Gastroesophageal sphincter (tissue), 4 donors: ENCODE results near the gene VPS13D. TPM values are rescaled to one million over a fixed set of nuclear protein-coding genes. Genes with fewer than 3 reads are reported as not detected.

Source experiments
- ATAC-seq: fragments of 150-250 bp; one replicate; pipeline ENCODE4 v1.9.1; 2016; ENCODE audit warnings: mild to moderate bottlenecking, moderate library complexity
- H3K27ac ChIP-seq, 4 donors: fragments of 200-600 bp; sonication (generic) in 3 of 4; 1 replicate in 3 of 4; 2 replicates in 1 of 4; pipeline ENCODE4 v1.5.1; 2016 to 2019
- H3K27me3 ChIP-seq: fragments of 200-600 bp; sonication (generic); one replicate; pipeline ENCODE4 v1.5.1; 2019
- H3K36me3 ChIP-seq, 2 donors: fragments of 200-600 bp; sonication (generic); one replicate each; pipeline ENCODE4 v1.5.1; 2019; ENCODE audit warnings: control low read depth in 1 of 2
- H3K4me1 ChIP-seq, 3 donors: fragments of 200-600 bp; sonication (generic); 1 replicate in 2 of 3; 2 replicates in 1 of 3; pipeline ENCODE4 v1.5.1; 2016 to 2019; ENCODE audit warnings: control low read depth in 2 of 3
- H3K4me3 ChIP-seq, 2 donors: fragments of 200-600 bp; sonication (generic); one replicate each; pipeline ENCODE4 v1.5.1; 2019; ENCODE audit warnings: mild to moderate bottlenecking in 1 of 2, moderate library complexity in 1 of 2
- H3K9me3 ChIP-seq, 3 donors: fragments of 200-600 bp; sonication (generic); one replicate each; pipeline ENCODE4 v1.5.1; 2017 to 2019; ENCODE audit warnings: control low read depth in 2 of 3
- EP300 ChIP-seq: sonication (generic); formaldehyde crosslinking; IDR thresholded peaks from one replicate; pipeline ENCODE4 v1.6.1; 2017; ENCODE audit warnings: antibody characterized with exemption, mild to moderate bottlenecking
- POLR2A ChIP-seq, 2 donors: fragments of 450-650 bp; IDR thresholded peaks; one replicate each; pipeline ENCODE4 v1.6.1; 2017; ENCODE audit warnings: antibody characterized with exemption in 2 of 2, mild to moderate bottlenecking in 2 of 2, moderate library complexity in 1 of 2
- POLR2AphosphoS5 ChIP-seq: sonication (generic); formaldehyde crosslinking; IDR thresholded peaks from one replicate; pipeline ENCODE4 v1.6.1; 2017; ENCODE audit warnings: antibody characterized with exemption
- WGBS, 2 donors: methylation state at CpG; one replicate each; pipeline ENCODE4 v1.1.5; 2018; ENCODE audit warnings: low coverage in 1 of 2; 5-methylcytosine and 5-hydroxymethylcytosine counted together
- total RNA-seq, 4 donors: library from RNA; depleted of rRNA; stranded (reverse); fragments of >200 nt; gene quantifications; one replicate each; pipeline ENCODE4 v1.1.0, GENCODE V29; 2016
- TF ChIP-seq, protein P1 (sequence below), 4 experiments: fragments of 200-600 bp in 2 of 4; fragments of 450-650 bp in 2 of 4; sonication (generic) in 1 of 4; IDR thresholded peaks; one replicate each; pipeline ENCODE4 v1.5.1; 2017 to 2019; ENCODE audit warnings: antibody characterized with exemption in 4 of 4, mild to moderate bottlenecking in 2 of 4, moderate library complexity in 2 of 4

VPS13D gene
- total RNA-seq, 4 donors from 2014 or later = 62.3 to 95.5 (median 81.5) TPM

DNA sequence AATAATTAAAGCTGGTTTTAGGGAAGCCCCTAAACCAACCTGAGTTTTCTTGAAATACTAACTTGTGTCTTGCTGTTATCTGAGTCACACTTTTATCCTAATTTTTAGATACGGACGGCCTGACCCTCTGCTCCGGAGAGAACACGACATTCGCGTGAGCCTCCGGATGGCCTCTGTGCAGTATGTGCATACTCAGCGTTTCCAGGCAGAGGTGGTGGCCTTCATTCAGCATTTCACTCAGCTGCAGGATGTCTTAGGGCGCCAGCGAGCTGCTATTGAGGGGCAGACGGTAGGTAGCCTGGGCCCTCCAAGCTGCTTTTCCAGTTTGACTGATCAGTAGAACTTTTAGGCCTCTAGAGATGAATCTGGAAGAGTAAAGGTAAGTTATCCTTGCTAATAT lies 63.6 kb downstream of the VPS13D start:
- no peaks in the 10 kb centered on the region for H3K4me1 ChIP-seq
- H3K27me3 ChIP-seq = no peaks in the 10 kb centered on the region
- H3K27ac ChIP-seq = no peak overlapping the region
- no peak for ATAC-seq
- 40 to 84% methylated on average over 1 to 6 of the region's 11 CpGs for WGBS, 2 donors
- H3K4me3 ChIP-seq = no peak overlapping the region
- peaks cover 0 to 93% of the 10 kb centered on the region in 2 donors for H3K36me3 ChIP-seq
- TF ChIP-seq POLR2AphosphoS5 (no peak), EP300 (no peak), POLR2A (IDR thresholded peaks at IDR 0.05) (no peak)
- TF ChIP-seq, protein P1, sequence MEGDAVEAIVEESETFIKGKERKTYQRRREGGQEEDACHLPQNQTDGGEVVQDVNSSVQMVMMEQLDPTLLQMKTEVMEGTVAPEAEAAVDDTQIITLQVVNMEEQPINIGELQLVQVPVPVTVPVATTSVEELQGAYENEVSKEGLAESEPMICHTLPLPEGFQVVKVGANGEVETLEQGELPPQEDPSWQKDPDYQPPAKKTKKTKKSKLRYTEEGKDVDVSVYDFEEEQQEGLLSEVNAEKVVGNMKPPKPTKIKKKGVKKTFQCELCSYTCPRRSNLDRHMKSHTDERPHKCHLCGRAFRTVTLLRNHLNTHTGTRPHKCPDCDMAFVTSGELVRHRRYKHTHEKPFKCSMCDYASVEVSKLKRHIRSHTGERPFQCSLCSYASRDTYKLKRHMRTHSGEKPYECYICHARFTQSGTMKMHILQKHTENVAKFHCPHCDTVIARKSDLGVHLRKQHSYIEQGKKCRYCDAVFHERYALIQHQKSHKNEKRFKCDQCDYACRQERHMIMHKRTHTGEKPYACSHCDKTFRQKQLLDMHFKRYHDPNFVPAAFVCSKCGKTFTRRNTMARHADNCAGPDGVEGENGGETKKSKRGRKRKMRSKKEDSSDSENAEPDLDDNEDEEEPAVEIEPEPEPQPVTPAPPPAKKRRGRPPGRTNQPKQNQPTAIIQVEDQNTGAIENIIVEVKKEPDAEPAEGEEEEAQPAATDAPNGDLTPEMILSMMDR (IDR thresholded peaks at IDR 0.05) = no peak
- H3K9me3 ChIP-seq = no peaks in the 10 kb centered on the region

DNA sequence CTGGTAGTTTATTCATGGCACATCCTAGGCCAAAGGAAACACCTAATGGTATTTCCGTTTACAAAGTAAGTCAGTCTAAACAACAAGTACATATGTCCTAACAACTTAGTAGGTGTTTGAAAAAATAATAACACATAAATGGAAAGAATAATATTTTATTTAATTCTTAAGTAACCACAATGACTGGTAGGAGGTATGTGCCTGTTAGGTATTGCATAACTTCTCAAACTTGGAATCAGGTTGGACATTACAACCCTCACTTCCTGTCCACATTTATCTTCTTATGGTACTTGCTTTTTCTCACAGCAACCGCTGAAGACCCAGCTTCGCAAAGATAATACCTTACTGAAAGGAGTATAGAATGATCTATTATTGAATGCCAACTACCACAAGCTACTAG lies 64.2 kb downstream of the VPS13D start:
- no peaks in the 10 kb centered on the region for H3K4me1 ChIP-seq
- peaks cover 0 to 91% of the 10 kb centered on the region in 2 donors for H3K36me3 ChIP-seq
- no peaks in the 10 kb centered on the region for H3K27me3 ChIP-seq
- H3K4me3 ChIP-seq = no peak overlapping the region
- H3K27ac ChIP-seq = no peak overlapping the region
- no peaks in the 10 kb centered on the region for H3K9me3 ChIP-seq
- WGBS, 2 donors = 81 to 82% methylated on average over 2 to 3 of the region's 3 CpGs
- ATAC-seq = no peak
- TF ChIP-seq POLR2AphosphoS5 (no peak), EP300 (no peak), POLR2A (IDR thresholded peaks at IDR 0.05) (no peak)
- TF ChIP-seq, protein P1 (IDR thresholded peaks at IDR 0.05) = no peak

DNA sequence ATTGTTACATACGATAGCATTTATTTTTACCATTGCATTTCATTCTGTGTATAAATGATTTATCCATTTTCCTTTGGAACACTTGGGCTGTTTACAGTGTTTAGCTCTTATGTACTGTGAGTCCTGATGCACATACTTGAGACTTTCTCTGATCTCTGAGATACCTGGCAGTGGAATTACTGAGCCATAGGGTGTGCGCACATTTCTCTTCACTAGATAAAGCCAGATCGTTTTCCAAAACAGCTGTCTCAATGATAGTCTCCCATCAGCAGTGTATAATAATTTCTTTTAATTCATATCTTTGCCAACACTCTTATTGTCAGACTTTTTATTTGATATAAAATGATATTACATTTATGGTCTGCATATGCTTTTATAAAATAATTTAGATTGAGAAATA lies 66.2 kb downstream of the VPS13D start:
- WGBS, 2 donors = 75 to 83% methylated on average over 3 of the region's 3 CpGs
- peaks cover 0 to 85% of the 10 kb centered on the region in 2 donors for H3K36me3 ChIP-seq
- peaks cover 0 to 8% (median 0%) of the 10 kb centered on the region in 3 donors for H3K4me1 ChIP-seq
- no peak overlapping the region for H3K4me3 ChIP-seq
- H3K27me3 ChIP-seq = no peaks in the 10 kb centered on the region
- TF ChIP-seq, protein P1 (IDR thresholded peaks at IDR 0.05) = no peak
- TF ChIP-seq EP300 = no peak
- no peak for TF ChIP-seq POLR2A (IDR thresholded peaks at IDR 0.05)
- TF ChIP-seq POLR2AphosphoS5 = no peak
- no peak overlapping the region for H3K27ac ChIP-seq
- no peak for ATAC-seq
- H3K9me3 ChIP-seq = no peaks in the 10 kb centered on the region

DNA sequence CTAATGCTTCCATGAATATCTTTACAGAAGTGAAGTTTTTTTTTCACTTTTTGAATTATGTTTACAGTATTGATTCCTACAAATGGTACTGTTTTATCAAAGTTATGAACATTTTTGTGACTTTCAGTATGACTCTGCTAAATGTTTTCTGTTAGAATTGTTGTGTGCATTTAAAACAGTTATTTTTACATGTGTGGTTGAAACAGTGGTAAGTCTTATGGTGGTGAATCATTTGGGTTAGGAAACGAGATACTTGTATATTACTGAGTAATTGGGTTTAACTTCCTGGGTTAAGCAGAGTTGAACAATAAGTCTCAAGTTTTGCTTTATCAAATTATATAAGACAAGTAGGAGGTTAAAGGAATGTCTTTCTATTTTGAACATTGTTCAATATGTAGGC lies 66.8 kb downstream of the VPS13D start:
- Histone ChIP-seq H3K36me3 (peaks cover 0 to 85% of the 10 kb centered on the region in 2 donors), H3K4me3 (no peak overlapping the region), H3K4me1 (peaks cover 0 to 13% (median 0%) of the 10 kb centered on the region in 3 donors), H3K27me3 (no peaks in the 10 kb centered on the region), H3K27ac (no peak overlapping the region), H3K9me3 (no peaks in the 10 kb centered on the region)
- 57 to 65% methylated on average over 1 of the region's 1 CpG for WGBS, 2 donors
- no peak for TF ChIP-seq POLR2A (IDR thresholded peaks at IDR 0.05)
- no peak for ATAC-seq

DNA sequence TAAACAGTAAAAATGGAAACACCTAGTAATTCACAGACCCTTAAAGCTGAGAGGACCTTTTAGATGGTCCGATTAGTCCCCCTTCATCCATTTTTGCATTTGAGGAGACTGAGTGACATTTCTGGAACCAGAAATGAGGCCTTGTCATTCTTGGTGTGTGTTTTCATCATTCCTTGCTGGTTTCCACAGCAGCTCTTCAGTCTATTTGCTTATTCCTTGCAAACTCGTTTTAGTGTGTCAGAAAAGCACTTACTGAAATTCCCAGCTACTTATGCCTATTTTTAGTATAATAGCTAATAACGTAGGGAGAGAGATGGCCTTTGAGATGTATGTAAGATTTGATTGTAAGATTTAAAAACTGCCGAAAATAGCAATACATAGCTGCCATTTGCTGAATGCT lies 70.9 kb downstream of the VPS13D start:
- ATAC-seq = no peak
- no peaks in the 10 kb centered on the region for H3K9me3 ChIP-seq
- peak overlapping the region in 3 of 4 donors; percentile 28 to 41 (median 33) for H3K27ac ChIP-seq
- H3K27me3 ChIP-seq = no peaks in the 10 kb centered on the region
- TF ChIP-seq POLR2AphosphoS5 = peak; percentile 5
- no peak for TF ChIP-seq POLR2A (IDR thresholded peaks at IDR 0.05)
- no peak overlapping the region for H3K4me3 ChIP-seq
- H3K36me3 ChIP-seq = peaks cover 0 to 71% of the 10 kb centered on the region in 2 donors
- 37 to 62% methylated on average over 4 of the region's 4 CpGs for WGBS, 2 donors
- peaks cover 0 to 29% (median 0%) of the 10 kb centered on the region in 3 donors for H3K4me1 ChIP-seq

DNA sequence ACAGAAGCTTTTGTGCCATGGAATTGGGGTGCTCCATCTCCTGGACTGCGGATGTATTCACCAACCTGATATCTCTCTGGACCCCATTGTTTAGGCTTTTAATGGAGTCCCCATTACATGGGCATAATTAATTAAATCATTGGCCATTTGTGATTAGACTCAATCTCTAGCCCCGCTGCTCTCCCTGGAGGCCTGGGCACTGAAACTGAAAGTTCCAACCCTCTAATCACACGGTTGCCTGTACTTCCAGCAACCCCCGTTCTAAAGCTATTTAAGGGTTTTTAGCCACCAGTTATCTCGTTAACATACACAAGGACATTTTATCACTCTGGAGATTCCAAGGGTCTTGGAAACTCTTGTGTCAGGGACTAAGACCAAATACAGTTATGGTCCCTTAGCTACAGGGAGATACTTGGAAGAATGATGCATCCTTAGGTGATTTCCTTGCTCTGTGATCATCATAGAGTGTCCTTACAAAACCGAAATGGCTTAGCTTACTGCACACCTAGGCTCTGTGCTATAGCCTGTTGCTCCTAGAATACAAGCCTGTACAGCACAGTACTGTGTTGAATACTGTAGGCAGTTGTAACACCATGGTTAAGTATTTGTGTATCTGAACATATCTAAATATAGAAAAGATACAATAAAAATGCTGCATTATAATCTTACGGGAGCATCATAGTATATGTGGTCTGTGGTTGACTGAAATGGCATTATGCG lies 71.8 kb downstream of the VPS13D start:
- peaks cover 0 to 29% (median 0%) of the 10 kb centered on the region in 3 donors for H3K4me1 ChIP-seq
- H3K9me3 ChIP-seq = no peaks in the 10 kb centered on the region
- peak overlapping the region in 1 of 4 donors; percentile 33 for H3K27ac ChIP-seq
- no peaks in the 10 kb centered on the region for H3K27me3 ChIP-seq
- WGBS, 2 donors = 72 to 83% methylated on average over 6 to 7 of the region's 8 CpGs
- ATAC-seq = no peak
- H3K36me3 ChIP-seq = peaks cover 0 to 71% of the 10 kb centered on the region in 2 donors
- no peak overlapping the region for H3K4me3 ChIP-seq
- TF ChIP-seq, protein P1 (IDR thresholded peaks at IDR 0.05) = no peak
- TF ChIP-seq POLR2AphosphoS5 = no peak
- no peak for TF ChIP-seq EP300
- TF ChIP-seq POLR2A (IDR thresholded peaks at IDR 0.05) = no peak
